ENCODE data around the gene VRK3. TPM values are rescaled to one million over a fixed set of nuclear protein-coding genes. Genes with fewer than 3 reads are reported as not detected.
A peak's percentile ranks its signal among the peaks of the same experiment; 100 is the strongest.

The VRK3 gene
- total RNA-seq, 1 donor from 2014 or later = 27.6 TPM

GRCh38 chr19:49931293-49932040 lies 93.7 kb downstream of the VRK3 start:
- intact Hi-C loops (cut with DNase I) = loop anchor here (2.0 kb wide), 1 partner anchor 93 kb away; the partner anchor contains the start of gene VRK3
- no peak for DNase-seq (ENCODE audit: low spot score in 2 of 2)
- no peak overlapping the region for H3K27ac ChIP-seq

GRCh38 chr19:49930483-49931011 lies 94.6 kb downstream of the VRK3 start:
- Histone ChIP-seq H3K27me3 (no peaks in the 10 kb centered on the region), H3K4me1 (peaks cover 3 to 13% of the 10 kb centered on the region in 2 donors), H3K36me3 (peaks cover under 1 to 6% of the 10 kb centered on the region in 2 donors), H3K9me3 (no peaks in the 10 kb centered on the region), H3K27ac (peak overlapping the region; percentile 73 to 91), H3K4me3 (peak overlapping the region in 1 of 2 donors; percentile 88)
- TF ChIP-seq CTCF (IDR thresholded peaks at IDR 0.05) = no peak
- DNase-seq (ENCODE audit: low spot score in 2 of 2) = no peak
- intact Hi-C loops (cut with DNase I) = loop anchor here (2.0 kb wide), 1 partner anchor 94 kb away; the partner anchor contains the start of gene VRK3

More at GRCh38 chr19:49931293-49932040, 93.7 kb downstream of the VRK3 start:
- TF ChIP-seq CTCF (IDR thresholded peaks at IDR 0.05) = no peak
- Histone ChIP-seq H3K4me1 (peaks cover 3 to 13% of the 10 kb centered on the region in 2 donors), H3K9me3 (no peaks in the 10 kb centered on the region), H3K4me3 (no peak overlapping the region), H3K36me3 (peaks cover 0 to 3% of the 10 kb centered on the region in 2 donors), H3K27me3 (no peaks in the 10 kb centered on the region)

- H3K4me1 ChIP-seq = peaks cover 3 to 13% of the 10 kb centered on the region in 2 donors
- peaks cover 4 to 7% of the 10 kb centered on the region in 2 donors for H3K36me3 ChIP-seq
- H3K27me3 ChIP-seq = no peaks in the 10 kb centered on the region
- no peaks in the 10 kb centered on the region for H3K9me3 ChIP-seq
- peak; percentile 82 to 95 for DNase-seq (ENCODE audit: low spot score in 2 of 2)
- H3K4me3 ChIP-seq = peak overlapping the region; percentile 71 to 88
- intact Hi-C loops (cut with DNase I) = loop anchor here (2.0 kb wide), 2 partner anchors 53 to 95 kb away; partner anchors contain the start of genes AKT1S1, TBC1D17 and VRK3
- no peak for TF ChIP-seq CTCF (IDR thresholded peaks at IDR 0.05)
- H3K27ac ChIP-seq = peak overlapping the region; percentile 73 to 91
These were observed 95.3 kb downstream of the VRK3 start for GRCh38 chr19:49929611-49930482.

GRCh38 chr19:49929121-49929610 lies 96.0 kb downstream of the VRK3 start, which contains the start of the genes ATF5 and NUP62:
TSS of gene ATF5 (plus strand) at chr19:49929205. CDS start at chr19:49930851, 1,646 bp downstream.
TSS of gene NUP62 (minus strand) at chr19:49929504. CDS start at chr19:49909807, 19,697 bp downstream.
- Histone ChIP-seq H3K27me3 (no peaks in the 10 kb centered on the region), H3K36me3 (peaks cover 4 to 14% of the 10 kb centered on the region in 2 donors), H3K4me1 (peaks cover 3 to 13% of the 10 kb centered on the region in 2 donors), H3K4me3 (peak within 1 kb of the TSS; percentile 71 to 88), H3K27ac (peak within 1 kb of the TSS; percentile 73 to 91), H3K9me3 (no peaks in the 10 kb centered on the region)
- peak; percentile 50 to 93 for DNase-seq (ENCODE audit: low spot score in 2 of 2)
- intact Hi-C loops (cut with DNase I) = loop anchor here (2.0 kb wide), 1 partner anchor 52 kb away; the partner anchor contains the start of genes AKT1S1 and TBC1D17
- TF ChIP-seq CTCF (IDR thresholded peaks at IDR 0.05) = no peak
